HG03558 (cell line): ENCODE data around the gene MTX1.
"Not testable (repeated sequence)": the region's sequence is repeated elsewhere in the genome, so short reads cannot be mapped to it uniquely, and the experiment has no call there.

Source experiments
- ATAC-seq: cut with Tn5 transposase; IDR thresholded peaks from one replicate; pipeline ENCODE4 v1.9.1; 2021; ENCODE audit warnings: moderate number of reproducible peaks; ENCODE audit not compliant: unreplicated experiment; ENCODE audit errors: extremely low read depth

MTX1 gene

DNA sequence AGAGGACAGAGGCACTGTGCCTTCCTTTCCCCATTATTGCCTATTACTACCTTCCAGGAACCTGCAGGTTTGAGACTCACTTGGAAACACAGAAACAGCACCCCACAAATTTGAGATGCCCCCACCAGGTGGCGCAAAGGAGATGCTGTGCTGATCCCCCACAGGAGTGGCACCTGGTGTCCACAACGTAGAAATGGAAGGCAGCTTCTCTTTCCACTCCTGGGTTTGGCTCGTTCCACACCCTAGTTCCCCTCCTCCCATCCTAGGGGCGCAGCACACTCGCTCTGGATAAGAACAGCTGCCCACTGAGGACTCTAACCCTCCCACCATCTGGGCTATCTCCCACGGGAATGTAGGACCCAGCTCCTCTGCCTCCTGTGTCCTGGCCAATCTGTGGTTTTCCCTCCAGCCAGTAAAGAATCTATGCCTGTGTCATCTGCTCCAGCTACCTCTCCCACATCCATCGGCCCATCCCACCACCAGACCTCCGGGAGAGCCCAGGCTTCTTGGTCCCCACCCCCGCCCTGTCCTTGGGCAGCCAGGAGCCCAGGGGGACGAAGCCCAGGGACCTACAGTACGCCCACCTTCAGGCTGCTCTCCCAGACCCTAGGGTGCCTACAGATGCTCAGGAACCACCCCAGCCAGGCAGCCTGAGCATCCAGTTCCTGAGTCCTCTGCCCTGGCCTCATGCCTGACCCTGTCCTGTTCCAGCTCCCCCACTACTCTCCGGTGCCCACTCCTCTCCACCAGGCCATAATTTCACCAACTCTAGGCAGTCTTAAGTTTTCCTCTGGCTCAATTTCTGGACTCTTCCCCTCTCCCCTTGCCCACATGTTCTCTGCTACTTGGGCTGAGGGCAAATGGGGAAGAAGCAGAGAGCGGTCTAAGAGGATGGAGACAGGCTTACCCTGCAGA, 1.3 kb upstream of the MTX1 start:
- no peak for ATAC-seq

DNA sequence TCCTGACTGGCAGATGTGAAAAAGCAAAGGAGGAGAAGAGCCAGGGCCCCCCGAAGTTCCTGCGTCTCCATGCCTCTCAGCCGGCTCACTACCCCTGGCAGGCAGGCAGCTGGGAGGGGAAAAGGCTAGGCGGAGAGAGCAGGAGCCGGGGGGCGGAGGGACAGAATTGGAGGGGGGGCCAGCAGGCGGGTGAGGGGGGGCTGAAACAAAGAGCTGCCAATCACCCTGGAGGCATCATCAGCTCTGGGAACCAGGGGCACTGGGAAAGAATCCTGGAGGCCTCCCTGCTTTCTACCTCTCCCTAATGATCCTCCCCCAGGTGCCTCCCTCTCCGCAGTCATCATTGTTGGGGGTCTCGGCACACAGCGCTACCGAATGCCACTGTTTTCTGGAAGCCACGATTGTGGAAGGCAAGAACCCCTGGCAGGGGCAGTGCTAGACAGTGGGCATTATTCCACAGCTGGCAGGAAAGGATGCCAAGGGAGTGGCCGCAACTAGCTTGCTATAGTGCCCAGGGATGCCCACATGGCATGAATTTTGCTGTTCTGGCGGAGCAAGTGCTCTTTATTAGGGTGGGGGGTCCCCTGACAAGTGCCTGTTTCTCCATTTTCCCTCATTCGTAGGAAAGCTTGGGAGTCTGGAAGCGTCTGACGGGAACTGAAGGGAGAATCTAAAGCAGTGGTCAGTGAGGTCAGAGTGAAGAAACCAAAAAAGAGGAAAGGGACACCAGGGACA, 522 bp upstream of the MTX1 start, which contains the start of gene THBS3:
THBS3 (minus strand) TSS at position 92 of the 735 bp plus-strand sequence; CDS start at position 71, 21 bp downstream.
- no peak for ATAC-seq

- no peak for ATAC-seq
Observed at GRCh38 chr1:155209312-155209721, 822 bp downstream of the MTX1 start.

DNA sequence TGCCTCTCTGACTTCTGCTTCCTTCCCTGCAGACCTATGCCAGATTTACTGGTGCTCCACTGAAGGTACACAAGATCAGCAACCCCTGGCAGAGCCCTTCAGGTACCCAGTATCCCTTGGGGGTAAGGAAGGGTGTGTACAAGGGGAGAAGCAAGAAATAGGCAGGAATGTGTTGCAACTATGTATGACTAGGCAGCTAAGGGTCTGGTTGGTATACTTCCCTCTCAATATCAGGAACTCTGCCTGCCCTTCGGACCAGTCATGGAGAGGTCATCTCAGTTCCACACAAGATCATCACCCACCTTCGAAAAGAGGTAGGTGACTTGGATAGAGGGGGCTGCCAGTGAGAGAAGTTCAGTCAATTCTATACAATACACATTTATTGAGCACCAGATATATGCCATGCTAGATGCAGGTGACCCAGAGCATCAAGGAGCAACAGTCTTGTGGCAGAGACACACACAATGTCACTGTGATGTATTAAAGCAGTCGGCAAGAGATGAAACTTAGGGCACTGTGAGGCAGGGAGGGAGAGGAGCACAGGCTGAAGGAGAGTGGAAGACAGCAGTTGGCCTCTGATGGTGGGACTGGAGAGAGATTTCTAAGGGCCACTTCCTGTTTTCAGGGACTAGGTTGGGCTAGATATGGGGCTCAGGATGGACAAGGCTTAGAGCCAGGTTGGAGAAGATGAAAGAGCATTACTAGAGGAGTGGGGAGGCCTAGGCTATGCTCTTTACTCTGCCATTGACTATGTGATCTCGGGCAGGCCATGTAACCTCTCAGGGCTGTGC, 2.0 kb downstream of the MTX1 start:
- no peak for ATAC-seq

GRCh38 chr1:155211381-155212050, 3.0 kb downstream of the MTX1 start:
- ATAC-seq = not testable (repeated sequence)

GRCh38 chr1:155212051-155212440, 3.6 kb downstream of the MTX1 start:
- not testable (repeated sequence) for ATAC-seq

- not testable (repeated sequence) for ATAC-seq
Observed at GRCh38 chr1:155214702-155215101, 6.2 kb downstream of the MTX1 start.

- no peak for ATAC-seq
Observed at GRCh38 chr1:155218854-155219591, 10.5 kb downstream of the MTX1 start.

- no peak for ATAC-seq
Observed at GRCh38 chr1:155219592-155220031, 11.1 kb downstream of the MTX1 start.

DNA sequence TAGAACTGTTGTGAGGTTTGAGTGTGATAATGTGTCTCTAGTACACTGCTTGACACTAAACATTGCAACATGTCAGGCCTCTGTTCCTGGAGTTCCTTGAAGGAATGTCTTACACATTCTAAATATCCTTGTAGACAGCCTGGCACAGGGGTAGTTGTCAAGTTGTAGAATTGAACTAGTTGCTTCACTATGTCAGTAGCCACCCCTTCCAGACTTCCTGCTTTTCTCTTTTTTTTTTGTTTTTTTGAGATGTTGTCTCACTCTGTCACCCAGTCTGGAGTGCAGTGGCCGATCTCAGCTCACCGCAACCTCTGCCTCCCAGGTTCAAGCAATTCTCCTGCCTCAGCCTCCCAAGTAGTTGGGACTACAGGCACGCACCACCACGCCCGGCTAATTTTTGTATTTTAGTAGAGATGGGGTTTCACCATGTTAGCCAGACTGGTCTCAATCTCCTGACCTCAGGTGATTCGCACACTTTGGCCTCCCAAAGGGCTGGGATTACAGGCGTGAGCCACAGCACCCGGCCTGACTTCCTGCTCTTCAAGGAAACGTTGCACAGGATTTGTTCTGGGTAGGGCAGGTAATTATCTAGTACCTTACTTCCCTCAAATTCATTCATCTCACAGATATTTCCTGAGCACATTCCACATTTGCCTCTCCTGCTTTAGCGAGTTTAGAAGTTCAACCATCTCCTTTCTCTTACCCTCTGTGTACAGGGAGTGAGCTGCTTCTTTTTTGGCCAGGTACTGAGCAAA, 11.9 kb downstream of the MTX1 start:
- ATAC-seq = not testable (repeated sequence)

- no peak for ATAC-seq
Observed at GRCh38 chr1:155223047-155223446, 14.6 kb downstream of the MTX1 start.

GRCh38 chr1:155225404-155225759, 16.9 kb downstream of the MTX1 start:
- ATAC-seq = not testable (repeated sequence)

- ATAC-seq = no peak
Observed at GRCh38 chr1:155226188-155226909, 17.9 kb downstream of the MTX1 start.

GRCh38 chr1:155226910-155227260, 18.4 kb downstream of the MTX1 start:
- ATAC-seq = no peak

GRCh38 chr1:155227261-155228095, 19.0 kb downstream of the MTX1 start:
- peak; percentile 81 for ATAC-seq

DNA sequence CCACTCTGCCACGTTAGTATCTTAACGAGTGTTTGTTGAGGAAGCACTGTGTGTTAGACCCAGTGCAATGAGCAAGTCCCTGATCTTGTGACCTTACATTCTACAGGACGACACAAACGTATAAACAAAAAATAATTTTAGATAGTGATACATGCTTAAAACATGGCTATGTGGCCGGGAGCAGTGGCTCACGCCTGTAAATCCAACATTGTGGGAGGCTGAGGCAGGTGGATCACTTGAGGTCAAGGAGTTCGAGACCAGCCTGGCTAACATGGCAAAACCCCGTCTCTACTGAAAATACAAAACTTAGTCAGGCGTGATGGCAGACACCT, 19.6 kb downstream of the MTX1 start:
- ATAC-seq = no peak

DNA sequence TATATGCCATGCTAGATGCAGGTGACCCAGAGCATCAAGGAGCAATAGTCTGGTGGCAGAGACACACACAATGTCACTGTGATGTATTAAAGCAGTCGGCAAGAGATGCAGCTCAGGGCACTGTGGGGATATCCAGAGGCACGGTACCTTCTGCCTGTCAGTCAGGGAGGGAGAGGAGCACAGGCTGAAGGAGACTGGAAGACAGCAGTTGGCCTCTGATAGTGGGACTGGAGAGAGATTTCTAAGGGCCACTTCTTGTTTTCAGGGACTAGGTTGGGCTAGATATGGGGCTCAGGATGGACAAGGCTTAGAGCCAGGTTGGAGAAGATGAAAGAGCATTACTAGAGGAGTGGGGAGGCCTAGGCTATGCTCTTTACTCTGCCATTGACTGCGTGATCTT, 22.8 kb downstream of the MTX1 start:
- ATAC-seq = not testable (repeated sequence)
